ENCODE results near the gene GRIN1. TPM values are rescaled to one million over a fixed set of nuclear protein-coding genes. Genes with fewer than 3 reads are reported as not detected.

Gene GRIN1
- total and polyA plus RNA-seq, 2 experiments from 2014 or later: not detected

GRCh38 chr9:137172901-137173795 lies 34.2 kb downstream of the GRIN1 start:
- H3K27me3 ChIP-seq: peaks cover 32% of the 10 kb centered on the region
- TF ChIP-seq, protein P1, sequence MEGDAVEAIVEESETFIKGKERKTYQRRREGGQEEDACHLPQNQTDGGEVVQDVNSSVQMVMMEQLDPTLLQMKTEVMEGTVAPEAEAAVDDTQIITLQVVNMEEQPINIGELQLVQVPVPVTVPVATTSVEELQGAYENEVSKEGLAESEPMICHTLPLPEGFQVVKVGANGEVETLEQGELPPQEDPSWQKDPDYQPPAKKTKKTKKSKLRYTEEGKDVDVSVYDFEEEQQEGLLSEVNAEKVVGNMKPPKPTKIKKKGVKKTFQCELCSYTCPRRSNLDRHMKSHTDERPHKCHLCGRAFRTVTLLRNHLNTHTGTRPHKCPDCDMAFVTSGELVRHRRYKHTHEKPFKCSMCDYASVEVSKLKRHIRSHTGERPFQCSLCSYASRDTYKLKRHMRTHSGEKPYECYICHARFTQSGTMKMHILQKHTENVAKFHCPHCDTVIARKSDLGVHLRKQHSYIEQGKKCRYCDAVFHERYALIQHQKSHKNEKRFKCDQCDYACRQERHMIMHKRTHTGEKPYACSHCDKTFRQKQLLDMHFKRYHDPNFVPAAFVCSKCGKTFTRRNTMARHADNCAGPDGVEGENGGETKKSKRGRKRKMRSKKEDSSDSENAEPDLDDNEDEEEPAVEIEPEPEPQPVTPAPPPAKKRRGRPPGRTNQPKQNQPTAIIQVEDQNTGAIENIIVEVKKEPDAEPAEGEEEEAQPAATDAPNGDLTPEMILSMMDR (IDR thresholded peaks at IDR 0.05; ENCODE audit: poor library complexity): no peak
- no peak for TF ChIP-seq EZH2 (IDR thresholded peaks at IDR 0.05; ENCODE audit: borderline replicate concordance)
- TF ChIP-seq EZH2phosphoT487 (IDR thresholded peaks at IDR 0.05; ENCODE audit: low read depth, severe bottlenecking, unreplicated experiment): no peak
- WGBS (ENCODE audit: low lambda C conversion rate, missing lambda C conversion rate): 85% methylated on average over 19 of the region's 21 CpGs
- H3K27ac ChIP-seq: no peak overlapping the region
- no peak overlapping the region for H2AFZ ChIP-seq
- no peak overlapping the region for H3K4me3 ChIP-seq
- H3K9me3 ChIP-seq (ENCODE audit: low read depth): no peaks in the 10 kb centered on the region
- H4K20me1 ChIP-seq (ENCODE audit: insufficient read depth, poor library complexity, severe bottlenecking): no peaks in the 10 kb centered on the region
- no peaks in the 10 kb centered on the region for H3K9me2 ChIP-seq (replicated peaks; ENCODE audit: insufficient read depth)
- no peaks in the 10 kb centered on the region for H3K36me3 ChIP-seq (replicated peaks; ENCODE audit: insufficient read depth, low read depth)
- DNase-seq (ENCODE audit: low spot score): no peak
- no peak overlapping the region for H3K4me2 ChIP-seq
- no peaks in the 10 kb centered on the region for H3K79me2 ChIP-seq
- peaks cover 12% of the 10 kb centered on the region for H3K4me1 ChIP-seq (ENCODE audit: insufficient read depth)

- Histone ChIP-seq H3K36me3 (replicated peaks; ENCODE audit: insufficient read depth, low read depth) (no peaks in the 10 kb centered on the region), H3K4me2 (no peak overlapping the region), H3K27ac (no peak overlapping the region), H4K20me1 (ENCODE audit: insufficient read depth, poor library complexity, severe bottlenecking) (no peaks in the 10 kb centered on the region), H3K9me3 (ENCODE audit: low read depth) (no peaks in the 10 kb centered on the region), H3K79me2 (no peaks in the 10 kb centered on the region), H3K4me3 (no peak overlapping the region), H3K27me3 (peaks cover 27% of the 10 kb centered on the region), H3K9me2 (replicated peaks; ENCODE audit: insufficient read depth) (no peaks in the 10 kb centered on the region), H3K4me1 (ENCODE audit: insufficient read depth) (peaks cover 7% of the 10 kb centered on the region), H2AFZ (no peak overlapping the region)
- DNase-seq (ENCODE audit: low spot score): no peak
- WGBS (ENCODE audit: low lambda C conversion rate, missing lambda C conversion rate): 88% methylated on average over 45 of the region's 45 CpGs
- TF ChIP-seq EZH2 (IDR thresholded peaks at IDR 0.05; ENCODE audit: borderline replicate concordance) (no peak), EZH2phosphoT487 (IDR thresholded peaks at IDR 0.05; ENCODE audit: low read depth, severe bottlenecking, unreplicated experiment) (no peak)
- TF ChIP-seq, protein P1 (IDR thresholded peaks at IDR 0.05; ENCODE audit: poor library complexity): no peak
Measured at GRCh38 chr9:137173796-137174664, 35.1 kb downstream of the GRIN1 start.

GRCh38 chr9:137174722-137175293 lies 35.9 kb downstream of the GRIN1 start:
- Histone ChIP-seq H3K9me2 (replicated peaks; ENCODE audit: insufficient read depth) (no peaks in the 10 kb centered on the region), H4K20me1 (ENCODE audit: insufficient read depth, poor library complexity, severe bottlenecking) (no peaks in the 10 kb centered on the region), H3K27ac (no peak overlapping the region), H3K9me3 (ENCODE audit: low read depth) (no peaks in the 10 kb centered on the region), H3K27me3 (peaks cover 19% of the 10 kb centered on the region), H3K4me3 (no peak overlapping the region), H3K4me1 (ENCODE audit: insufficient read depth) (peaks cover 2% of the 10 kb centered on the region), H2AFZ (no peak overlapping the region), H3K4me2 (no peak overlapping the region), H3K36me3 (replicated peaks; ENCODE audit: insufficient read depth, low read depth) (no peaks in the 10 kb centered on the region), H3K79me2 (no peaks in the 10 kb centered on the region)
- WGBS (ENCODE audit: low lambda C conversion rate, missing lambda C conversion rate): 62% methylated on average over 17 of the region's 34 CpGs
- TF ChIP-seq, protein P1 (IDR thresholded peaks at IDR 0.05; ENCODE audit: poor library complexity): peak; percentile 1
- no peak for TF ChIP-seq EZH2 (IDR thresholded peaks at IDR 0.05; ENCODE audit: borderline replicate concordance)
- no peak for TF ChIP-seq EZH2phosphoT487 (IDR thresholded peaks at IDR 0.05; ENCODE audit: low read depth, severe bottlenecking, unreplicated experiment)
- no peak for DNase-seq (ENCODE audit: low spot score)

Measured in hepatocyte (in vitro differentiated cells).